Brain microvascular endothelial cell (primary cell): ENCODE data around the gene PPM1M.

ENCODE experiments used
- DNase-seq: peaks from one replicate; pipeline ENCODE4 v3.0.0-alpha.2; 2020
- H3K27ac ChIP-seq: fragments of 250-450 bp; sonication (Bioruptor Pico); 2 replicates; pipeline ENCODE4 v1.5.1; 2020; ENCODE audit warnings: mild to moderate bottlenecking, moderate library complexity
- H3K27me3 ChIP-seq: fragments of 250-450 bp; sonication (Bioruptor Pico); replicated peaks from 2 replicates; pipeline ENCODE4 v1.5.1; 2020; ENCODE audit warnings: mild to moderate bottlenecking
- H3K36me3 ChIP-seq: fragments of 250-450 bp; sonication (Bioruptor Pico); replicated peaks from 2 replicates; pipeline ENCODE4 v1.5.1; 2020; ENCODE audit warnings: mild to moderate bottlenecking
- H3K4me3 ChIP-seq: 2 replicates; pipeline ENCODE4 v1.5.1; 2011; ENCODE audit warnings: low read depth, mild to moderate bottlenecking, control low read depth, low read length, moderate library complexity
- in situ Hi-C: cut with HindIII; loops from 2 replicates; pipeline ENCODE4 v1.10.0; 2017; ENCODE audit warnings: low sequenced_read_pairs, low pct_ligation_motif_present
- TF ChIP-seq, protein P1 (sequence below): IDR thresholded peaks from 2 replicates; pipeline ENCODE4 v1.5.1; 2011; ENCODE audit warnings: low read depth, mild to moderate bottlenecking, moderate library complexity, low read length, control low read depth, inconsistent platforms; ENCODE audit errors: missing control alignments

The PPM1M gene

DNA sequence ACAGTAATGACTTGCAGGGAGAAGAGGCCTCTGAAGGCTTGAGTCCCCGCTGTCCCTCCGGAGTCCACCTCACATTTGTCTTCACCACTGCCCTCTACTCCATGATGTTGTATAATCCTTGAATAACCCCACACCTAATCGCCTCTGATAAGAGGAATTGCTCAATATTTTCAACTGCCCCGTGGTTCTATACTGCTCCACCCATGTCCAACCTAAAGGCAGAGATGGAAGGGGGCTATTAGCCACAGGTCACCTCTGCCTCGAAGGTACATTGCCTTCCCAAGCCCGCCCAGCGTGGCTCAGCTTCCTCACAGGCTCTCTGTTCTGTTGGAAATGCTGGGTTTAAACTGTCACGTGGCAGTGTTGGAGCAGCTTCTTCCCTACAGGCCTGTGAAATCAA lies 32.6 kb upstream of the PPM1M start:
- TF ChIP-seq, protein P1, sequence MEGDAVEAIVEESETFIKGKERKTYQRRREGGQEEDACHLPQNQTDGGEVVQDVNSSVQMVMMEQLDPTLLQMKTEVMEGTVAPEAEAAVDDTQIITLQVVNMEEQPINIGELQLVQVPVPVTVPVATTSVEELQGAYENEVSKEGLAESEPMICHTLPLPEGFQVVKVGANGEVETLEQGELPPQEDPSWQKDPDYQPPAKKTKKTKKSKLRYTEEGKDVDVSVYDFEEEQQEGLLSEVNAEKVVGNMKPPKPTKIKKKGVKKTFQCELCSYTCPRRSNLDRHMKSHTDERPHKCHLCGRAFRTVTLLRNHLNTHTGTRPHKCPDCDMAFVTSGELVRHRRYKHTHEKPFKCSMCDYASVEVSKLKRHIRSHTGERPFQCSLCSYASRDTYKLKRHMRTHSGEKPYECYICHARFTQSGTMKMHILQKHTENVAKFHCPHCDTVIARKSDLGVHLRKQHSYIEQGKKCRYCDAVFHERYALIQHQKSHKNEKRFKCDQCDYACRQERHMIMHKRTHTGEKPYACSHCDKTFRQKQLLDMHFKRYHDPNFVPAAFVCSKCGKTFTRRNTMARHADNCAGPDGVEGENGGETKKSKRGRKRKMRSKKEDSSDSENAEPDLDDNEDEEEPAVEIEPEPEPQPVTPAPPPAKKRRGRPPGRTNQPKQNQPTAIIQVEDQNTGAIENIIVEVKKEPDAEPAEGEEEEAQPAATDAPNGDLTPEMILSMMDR = no peak
- H3K27me3 ChIP-seq = no peaks in the 10 kb centered on the region
- H3K27ac ChIP-seq = no peak overlapping the region
- in situ Hi-C loops = no loop called here
- H3K36me3 ChIP-seq = peaks cover 65% of the 10 kb centered on the region
- no peak overlapping the region for H3K4me3 ChIP-seq
- DNase-seq = no peak

DNA sequence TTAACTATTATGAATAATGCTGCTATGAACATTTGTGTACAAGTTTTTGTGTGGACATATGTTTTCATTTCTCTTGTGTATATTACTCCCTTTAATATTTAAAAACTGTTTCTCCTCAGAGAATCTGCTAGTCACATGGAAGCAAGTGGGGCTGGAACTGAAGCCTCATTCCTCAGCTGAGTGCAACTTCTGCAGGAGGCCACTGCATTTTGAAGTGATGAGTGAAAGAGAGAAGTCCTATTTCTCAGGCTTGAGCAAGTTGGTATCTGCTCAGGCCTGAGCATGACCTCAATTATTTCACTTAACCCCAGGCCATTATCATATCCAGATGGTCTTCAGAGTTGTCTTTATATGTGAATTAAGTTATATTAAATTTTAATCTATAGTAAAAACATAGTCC lies 31.7 kb upstream of the PPM1M start:
- in situ Hi-C loops = no loop called here
- Histone ChIP-seq H3K36me3 (peaks cover 56% of the 10 kb centered on the region), H3K4me3 (no peak overlapping the region), H3K27ac (no peak overlapping the region), H3K27me3 (no peaks in the 10 kb centered on the region)
- TF ChIP-seq, protein P1 = no peak
- DNase-seq = no peak

DNA sequence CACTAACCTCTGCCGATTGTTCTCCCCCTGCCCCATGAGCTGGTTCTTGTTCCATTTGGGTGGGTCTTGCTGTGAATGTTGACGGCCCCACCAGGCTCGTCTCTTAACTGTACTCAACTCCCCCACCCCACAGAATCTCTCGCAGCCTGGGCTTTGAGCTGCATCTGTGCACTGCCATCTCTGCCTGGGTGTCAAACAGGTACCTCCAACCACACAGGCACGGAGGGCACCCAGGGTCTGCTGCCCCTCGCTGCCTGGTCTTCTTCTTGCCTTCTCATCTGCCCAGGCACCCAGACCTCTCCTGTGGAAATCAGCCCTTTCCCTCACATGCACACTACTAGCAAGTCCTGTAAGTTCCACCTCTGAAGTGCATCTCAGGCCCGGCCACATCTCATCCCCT lies 30.2 kb upstream of the PPM1M start:
- in situ Hi-C loops = no loop called here
- no peak for DNase-seq
- Histone ChIP-seq H3K27ac (no peak overlapping the region), H3K36me3 (peaks cover 43% of the 10 kb centered on the region), H3K27me3 (no peaks in the 10 kb centered on the region), H3K4me3 (no peak overlapping the region)
- TF ChIP-seq, protein P1 = no peak

DNA sequence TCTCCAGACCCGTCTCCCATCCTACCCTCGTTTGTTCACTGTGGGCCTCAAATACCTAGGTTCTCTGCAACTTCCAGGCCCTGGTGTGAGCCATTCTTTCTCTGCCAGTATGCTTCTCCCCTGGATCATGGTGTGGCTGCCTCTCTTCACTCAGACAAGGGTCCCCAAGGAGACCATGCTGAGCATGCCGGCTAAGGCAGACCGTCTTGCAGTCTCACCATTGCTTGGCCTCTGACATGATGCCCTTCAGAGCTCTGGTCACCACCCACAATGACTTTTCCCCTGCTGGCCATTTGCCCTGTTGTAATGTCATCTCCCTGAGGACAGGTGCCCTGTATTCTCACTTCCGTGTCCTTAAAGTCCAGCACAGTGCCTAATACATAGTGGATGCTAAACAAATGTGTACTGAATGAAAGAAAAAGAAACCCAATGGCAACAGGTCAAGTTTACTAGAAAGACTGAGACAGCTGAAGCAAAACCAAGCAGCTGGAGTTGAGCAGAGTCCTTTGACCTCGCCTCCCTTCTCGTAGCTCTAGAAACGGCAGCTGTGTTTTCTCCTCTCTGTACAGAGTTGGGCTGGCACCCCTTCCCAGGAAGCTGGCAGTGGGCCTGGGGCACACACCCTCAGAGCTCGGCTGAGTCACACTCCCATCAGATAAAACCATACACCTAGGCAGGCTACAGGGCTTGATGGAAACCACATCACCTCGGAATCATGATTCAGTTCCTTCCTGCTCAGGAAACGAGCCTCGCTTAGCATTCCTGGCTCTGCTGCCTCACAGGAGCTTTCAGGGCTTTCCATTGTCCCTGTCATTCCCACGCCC lies 28.8 kb upstream of the PPM1M start:
- in situ Hi-C loops = no loop called here
- TF ChIP-seq, protein P1 = no peak
- Histone ChIP-seq H3K36me3 (peaks cover 31% of the 10 kb centered on the region), H3K27ac (no peak overlapping the region), H3K27me3 (no peaks in the 10 kb centered on the region), H3K4me3 (no peak overlapping the region)
- DNase-seq = peak; percentile 32

DNA sequence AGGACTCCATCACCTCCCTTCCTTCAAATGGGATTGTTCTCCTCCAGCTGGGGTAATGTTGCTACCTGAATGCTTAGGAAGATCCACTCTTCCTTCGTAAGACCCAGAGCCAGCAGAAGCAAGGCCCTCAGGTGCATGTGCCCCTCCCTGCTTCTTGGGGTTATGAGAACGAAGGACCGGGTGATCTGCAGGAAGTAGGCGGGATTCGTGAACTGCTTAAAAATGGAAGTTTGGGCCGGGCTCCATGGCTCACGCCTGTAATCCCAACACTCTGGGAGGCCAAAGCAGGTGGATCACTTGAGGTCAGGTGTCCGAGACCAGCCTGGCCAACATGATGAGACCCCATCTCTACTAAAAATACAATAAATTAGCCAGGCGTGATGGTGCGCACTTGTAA lies 28.2 kb upstream of the PPM1M start:
- peaks cover 26% of the 10 kb centered on the region for H3K36me3 ChIP-seq
- no peak overlapping the region for H3K27ac ChIP-seq
- in situ Hi-C loops = no loop called here
- no peak overlapping the region for H3K4me3 ChIP-seq
- H3K27me3 ChIP-seq = no peaks in the 10 kb centered on the region
- no peak for DNase-seq
- TF ChIP-seq, protein P1 = no peak

DNA sequence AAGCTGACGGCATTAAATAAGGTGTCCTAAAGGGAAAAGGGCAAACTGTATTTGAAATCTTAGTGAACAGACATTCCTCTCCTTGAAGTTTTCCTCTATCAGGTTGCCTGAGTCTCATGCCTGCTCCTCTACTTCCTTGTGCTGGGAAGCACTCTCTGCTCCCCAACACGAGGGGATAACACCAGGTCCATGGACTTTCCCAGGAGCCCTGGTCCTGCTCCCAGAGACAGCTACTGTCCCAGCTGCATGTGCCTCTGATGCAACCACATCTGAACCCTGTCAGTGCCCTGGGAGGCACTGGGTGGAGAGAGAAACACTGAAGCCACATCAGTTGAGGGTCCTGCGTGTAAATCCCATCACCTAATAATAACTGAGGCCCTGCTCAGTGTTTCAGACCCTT lies 27.5 kb upstream of the PPM1M start:
- TF ChIP-seq, protein P1 = no peak
- no peak for DNase-seq
- H3K4me3 ChIP-seq = no peak overlapping the region
- H3K27me3 ChIP-seq = no peaks in the 10 kb centered on the region
- no peak overlapping the region for H3K27ac ChIP-seq
- peaks cover 21% of the 10 kb centered on the region for H3K36me3 ChIP-seq
- in situ Hi-C loops = no loop called here
